HepG2 (cell line): ENCODE data around the gene TNFRSF18. TPM values are rescaled to one million over a fixed set of nuclear protein-coding genes. Genes with fewer than 3 reads are reported as not detected.

Experiments used
- ATRX ChIP-seq: sonication (generic); formaldehyde crosslinking; IDR thresholded peaks from 2 replicates; pipeline ENCODE4 v1.4.0; 2020; ENCODE audit warnings: missing genetic modification reagents, borderline replicate concordance
- CC2D1A ChIP-seq: sonication (generic); formaldehyde crosslinking; IDR thresholded peaks from 2 replicates; pipeline ENCODE4 v1.8.1; 2023; ENCODE audit warnings: mild to moderate bottlenecking, missing genetic modification reagents
- ETV5 ChIP-seq: IDR thresholded peaks from 2 replicates; pipeline ENCODE4 v1.6.1; 2018; ENCODE audit warnings: missing biosample characterization, missing genetic modification reagents, inconsistent platforms, borderline replicate concordance
- GABPB1 ChIP-seq: IDR thresholded peaks from 2 replicates; pipeline ENCODE4 v1.6.1; 2016; ENCODE audit warnings: mild to moderate bottlenecking, missing genetic modification reagents, moderate library complexity, missing compliant biosample characterization
- KLF12 ChIP-seq: sonication (generic); formaldehyde crosslinking; IDR thresholded peaks from 2 replicates; pipeline ENCODE4 v1.4.0; 2020; ENCODE audit warnings: missing genetic modification reagents, borderline replicate concordance
- KLF15 ChIP-seq: sonication (generic); formaldehyde crosslinking; IDR thresholded peaks from 2 replicates; pipeline ENCODE4 v1.8.1; 2023; ENCODE audit warnings: borderline replicate concordance, mild to moderate bottlenecking, inconsistent platforms, missing genetic modification reagents, mixed read lengths
- MBNL3 ChIP-seq: fragments of 250-450 bp; sonication (Bioruptor Pico); conservative IDR thresholded peaks from 2 replicates; pipeline ENCODE4 v1.8.0; 2022; ENCODE audit warnings: mild to moderate bottlenecking, inconsistent platforms
- NCOA5 ChIP-seq: sonication (generic); formaldehyde crosslinking; IDR thresholded peaks from 2 replicates; pipeline ENCODE4 v1.4.0; 2020; ENCODE audit warnings: missing genetic modification reagents
- POGZ ChIP-seq: sonication (generic); formaldehyde crosslinking; IDR thresholded peaks from 2 replicates; pipeline ENCODE4 v1.4.0; 2020; ENCODE audit warnings: mild to moderate bottlenecking, missing genetic modification reagents
- RFXAP ChIP-seq: sonication (generic); formaldehyde crosslinking; IDR thresholded peaks from 2 replicates; pipeline ENCODE4 v1.4.0; 2020; ENCODE audit warnings: missing genetic modification reagents, borderline replicate concordance
- SP140L ChIP-seq: sonication (generic); formaldehyde crosslinking; IDR thresholded peaks from 2 replicates; pipeline ENCODE4 v1.4.0; 2020; ENCODE audit warnings: missing genetic modification reagents, borderline replicate concordance
- SRSF1 ChIP-seq: fragments of 200-400 bp; formaldehyde crosslinking; optimal IDR thresholded peaks from 2 replicates; pipeline ENCODE3; 2017; ENCODE audit warnings: mild to moderate bottlenecking, low read depth, low read length, moderate library complexity
- SYNCRIP ChIP-seq: fragments of 200-400 bp; formaldehyde crosslinking; IDR thresholded peaks from 2 replicates; pipeline ENCODE4 v1.6.1; 2018; ENCODE audit warnings: mild to moderate bottlenecking, low read depth, low read length; ENCODE audit not compliant: insufficient read depth
- TBP ChIP-seq: sonication (generic); formaldehyde crosslinking; IDR thresholded peaks from 2 replicates; pipeline ENCODE4 v1.5.0; 2020; ENCODE audit warnings: missing genetic modification reagents
- ZBTB21 ChIP-seq: sonication (generic); formaldehyde crosslinking; IDR thresholded peaks from 2 replicates; pipeline ENCODE4 v1.4.0; 2020; ENCODE audit warnings: missing genetic modification reagents
- ZMAT3 ChIP-seq: sonication (generic); formaldehyde crosslinking; conservative IDR thresholded peaks from 2 replicates; pipeline ENCODE4 v1.7.0; 2021; ENCODE audit warnings: missing genetic modification reagents
- ZNF737 ChIP-seq: sonication (generic); formaldehyde crosslinking; IDR thresholded peaks from 2 replicates; pipeline ENCODE4 v1.5.0; 2020; ENCODE audit warnings: missing genetic modification reagents, mild to moderate bottlenecking, borderline replicate concordance
- ZNF781 ChIP-seq: sonication (generic); formaldehyde crosslinking; IDR thresholded peaks from 2 replicates; pipeline ENCODE4 v1.5.1; 2020; ENCODE audit warnings: borderline replicate concordance, mild to moderate bottlenecking, missing genetic modification reagents; ENCODE audit errors: not compliant biosample characterization
- polyA plus RNA-seq, 8 experiments: library from polyadenylated mRNA; depleted of rRNA in 3 of 8; stranded (reverse) in 7 of 8; unstranded in 1 of 8; fragments of >200 nt; fragmentation: Illumina TruSeq in 4 of 8; extraction: Trizol in 4 of 8; gene quantifications; 2 replicates each; pipeline versions ENCODE4 v1.2.1 to v1.2.3, GENCODE V29; 2011 to 2016; ENCODE audit warnings: low read depth in 4 of 8, missing spikeins in 1 of 8, mixed read lengths in 1 of 8; ENCODE audit not compliant: insufficient read depth in 1 of 8
- total RNA-seq, 5 experiments: library from RNA; depleted of rRNA; stranded (reverse); fragments of >200 nt; fragmentation: Illumina TruSeq; extraction: Trizol; gene quantifications; 2 replicates each; pipeline ENCODE4 v1.2.3, GENCODE V29; 2016; ENCODE audit warnings: low read depth in 1 of 5
- TF ChIP-seq, protein P1 (sequence below): sonication (generic); formaldehyde crosslinking; IDR thresholded peaks from 2 replicates; pipeline ENCODE4 v1.4.0; 2020; ENCODE audit warnings: mild to moderate bottlenecking, missing genetic modification reagents
- TF ChIP-seq, protein P2 (sequence below): sonication (generic); formaldehyde crosslinking; IDR thresholded peaks from 2 replicates; pipeline ENCODE4 v1.4.0; 2020; ENCODE audit warnings: missing genetic modification reagents, borderline replicate concordance
- TF ChIP-seq, protein P3 (sequence below): sonication (generic); formaldehyde crosslinking; IDR thresholded peaks from 2 replicates; pipeline ENCODE4 v1.8.0; 2022; ENCODE audit warnings: missing genetic modification reagents, low read depth, mild to moderate bottlenecking, borderline replicate concordance
- TF ChIP-seq, protein P4 (sequence below): sonication (generic); formaldehyde crosslinking; IDR thresholded peaks from 2 replicates; pipeline ENCODE4 v1.8.1; 2023; ENCODE audit warnings: mild to moderate bottlenecking, moderate library complexity, missing genetic modification reagents

TNFRSF18 gene
- total and polyA plus RNA-seq, 2 of the 13 experiments (the other 11 are each of a cell fraction or from before 2014, with no cell fraction given) = not detected

DNA sequence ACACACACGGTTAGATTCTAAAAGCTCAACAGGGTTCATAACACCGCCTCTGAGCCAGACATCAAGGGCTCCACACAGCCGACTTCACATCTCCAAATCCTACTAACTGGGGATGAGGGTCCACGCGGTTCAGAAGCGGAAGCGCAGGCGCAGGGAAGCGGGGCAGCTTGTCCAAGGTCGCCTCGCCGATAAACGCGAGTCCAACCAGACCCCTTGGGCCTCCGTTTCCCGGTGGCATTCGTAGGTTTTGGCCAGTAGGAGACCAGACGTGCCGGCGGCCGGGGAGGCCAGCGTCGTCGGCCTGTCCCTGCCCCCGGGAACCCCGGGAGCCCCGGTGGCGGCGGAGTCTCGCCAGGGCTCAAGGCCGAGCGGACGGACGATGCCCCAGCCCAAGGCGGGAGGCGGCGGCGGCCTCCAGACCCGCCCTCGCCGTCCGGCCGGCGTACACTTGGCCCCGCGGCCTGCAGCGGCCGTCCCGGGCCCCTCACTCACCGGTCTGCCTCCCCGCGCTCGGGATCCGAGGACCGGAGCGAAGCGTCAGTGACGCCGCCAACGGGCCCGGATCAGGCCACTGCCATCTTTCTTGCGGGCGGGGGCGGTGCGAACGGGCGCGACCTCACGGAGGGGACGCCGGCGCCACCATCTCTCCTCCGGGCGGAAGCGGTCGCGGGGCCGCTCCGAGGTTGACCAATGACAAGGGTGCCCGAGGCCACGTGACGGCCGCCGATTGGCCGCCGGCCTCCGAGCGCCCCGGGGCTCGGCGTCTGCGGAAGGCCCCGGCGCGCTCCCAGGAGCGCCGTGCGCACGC is 25.2 kb upstream of the TNFRSF18 start, which contains the start of gene SDF4 (continued):
- TF ChIP-seq, protein P1, sequence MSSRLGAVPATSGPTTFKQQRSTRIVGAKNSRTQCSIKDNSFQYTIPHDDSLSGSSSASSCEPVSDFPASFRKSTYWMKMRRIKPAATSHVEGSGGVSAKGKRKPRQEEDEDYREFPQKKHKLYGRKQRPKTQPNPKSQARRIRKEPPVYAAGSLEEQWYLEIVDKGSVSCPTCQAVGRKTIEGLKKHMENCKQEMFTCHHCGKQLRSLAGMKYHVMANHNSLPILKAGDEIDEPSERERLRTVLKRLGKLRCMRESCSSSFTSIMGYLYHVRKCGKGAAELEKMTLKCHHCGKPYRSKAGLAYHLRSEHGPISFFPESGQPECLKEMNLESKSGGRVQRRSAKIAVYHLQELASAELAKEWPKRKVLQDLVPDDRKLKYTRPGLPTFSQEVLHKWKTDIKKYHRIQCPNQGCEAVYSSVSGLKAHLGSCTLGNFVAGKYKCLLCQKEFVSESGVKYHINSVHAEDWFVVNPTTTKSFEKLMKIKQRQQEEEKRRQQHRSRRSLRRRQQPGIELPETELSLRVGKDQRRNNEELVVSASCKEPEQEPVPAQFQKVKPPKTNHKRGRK (CRISPR knock-in tag) = no peak
- no peak for TF ChIP-seq ZNF737
- TF ChIP-seq, protein P2, sequence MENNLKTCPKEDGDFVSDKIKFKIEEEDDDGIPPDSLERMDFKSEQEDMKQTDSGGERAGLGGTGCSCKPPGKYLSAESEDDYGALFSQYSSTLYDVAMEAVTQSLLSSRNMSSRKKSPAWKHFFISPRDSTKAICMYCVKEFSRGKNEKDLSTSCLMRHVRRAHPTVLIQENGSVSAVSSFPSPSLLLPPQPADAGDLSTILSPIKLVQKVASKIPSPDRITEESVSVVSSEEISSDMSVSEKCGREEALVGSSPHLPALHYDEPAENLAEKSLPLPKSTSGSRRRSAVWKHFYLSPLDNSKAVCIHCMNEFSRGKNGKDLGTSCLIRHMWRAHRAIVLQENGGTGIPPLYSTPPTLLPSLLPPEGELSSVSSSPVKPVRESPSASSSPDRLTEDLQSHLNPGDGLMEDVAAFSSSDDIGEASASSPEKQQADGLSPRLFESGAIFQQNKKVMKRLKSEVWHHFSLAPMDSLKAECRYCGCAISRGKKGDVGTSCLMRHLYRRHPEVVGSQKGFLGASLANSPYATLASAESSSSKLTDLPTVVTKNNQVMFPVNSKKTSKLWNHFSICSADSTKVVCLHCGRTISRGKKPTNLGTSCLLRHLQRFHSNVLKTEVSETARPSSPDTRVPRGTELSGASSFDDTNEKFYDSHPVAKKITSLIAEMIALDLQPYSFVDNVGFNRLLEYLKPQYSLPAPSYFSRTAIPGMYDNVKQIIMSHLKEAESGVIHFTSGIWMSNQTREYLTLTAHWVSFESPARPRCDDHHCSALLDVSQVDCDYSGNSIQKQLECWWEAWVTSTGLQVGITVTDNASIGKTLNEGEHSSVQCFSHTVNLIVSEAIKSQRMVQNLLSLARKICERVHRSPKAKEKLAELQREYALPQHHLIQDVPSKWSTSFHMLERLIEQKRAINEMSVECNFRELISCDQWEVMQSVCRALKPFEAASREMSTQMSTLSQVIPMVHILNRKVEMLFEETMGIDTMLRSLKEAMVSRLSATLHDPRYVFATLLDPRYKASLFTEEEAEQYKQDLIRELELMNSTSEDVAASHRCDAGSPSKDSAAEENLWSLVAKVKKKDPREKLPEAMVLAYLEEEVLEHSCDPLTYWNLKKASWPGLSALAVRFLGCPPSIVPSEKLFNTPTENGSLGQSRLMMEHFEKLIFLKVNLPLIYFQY (CRISPR knock-in tag) = peak; percentile 70; the same call in 1 of the 2 replicates
- TF ChIP-seq ZNF781 (CRISPR knock-in tag) = peak; percentile 10
- TF ChIP-seq TBP (CRISPR knock-in tag) = no peak
- TF ChIP-seq, protein P3, sequence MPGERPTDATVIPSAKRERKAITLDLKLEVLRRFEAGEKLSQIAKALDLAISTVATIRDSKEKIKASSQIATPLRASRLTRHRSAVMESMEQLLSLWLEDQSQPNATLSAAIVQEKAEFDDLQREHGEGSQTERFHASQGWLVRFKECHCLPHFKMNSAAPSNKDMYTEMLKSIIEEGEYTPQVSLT (CRISPR knock-in tag) = no peak
- no peak for TF ChIP-seq SP140L
- TF ChIP-seq POGZ (CRISPR knock-in tag) = no peak
- no peak for TF ChIP-seq NCOA5 (CRISPR knock-in tag)
- TF ChIP-seq KLF12 = peak; percentile 42; the same call in 1 of the 2 replicates
- no peak for TF ChIP-seq ZBTB21 (CRISPR knock-in tag)
- no peak for TF ChIP-seq SYNCRIP
- no peak for TF ChIP-seq ATRX (CRISPR knock-in tag)
- no peak for TF ChIP-seq KLF15 (CRISPR knock-in tag)
- peak; percentile 54 for TF ChIP-seq ETV5 (CRISPR knock-in tag)
- 0 out of 2 replicates have a peak, but pooled peaks have one; percentile 18 for TF ChIP-seq ZMAT3
- peak; percentile 92 for TF ChIP-seq GABPB1 (CRISPR knock-in tag)
- TF ChIP-seq, protein P4, sequence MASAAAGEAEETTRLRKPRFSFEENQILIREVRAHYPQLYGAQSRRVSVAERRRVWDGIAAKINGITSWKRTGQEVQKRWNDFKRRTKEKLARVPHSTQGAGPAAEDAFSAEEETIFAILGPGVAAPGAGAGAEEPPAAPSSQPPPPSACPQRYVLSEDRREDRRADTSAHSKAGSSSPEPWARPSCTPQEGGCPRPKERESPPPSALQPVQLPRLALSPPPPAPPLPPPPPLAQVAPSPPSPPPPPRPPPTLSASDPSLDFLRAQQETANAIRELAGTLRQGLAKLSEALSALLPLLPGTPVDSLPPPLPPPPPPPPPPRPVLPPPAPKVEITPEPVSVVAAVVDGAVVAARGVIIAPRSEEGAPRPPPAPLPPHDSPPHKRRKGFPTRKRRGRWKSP (CRISPR knock-in tag) = no peak; the same call in 1 of the 2 replicates
- no peak for TF ChIP-seq MBNL3 (CRISPR knock-in tag)
- TF ChIP-seq RFXAP (CRISPR knock-in tag) = no peak; the same call in 1 of the 2 replicates
- TF ChIP-seq CC2D1A (CRISPR knock-in tag) = no peak
- peak; percentile 61 for TF ChIP-seq SRSF1
